ACC112 (cell line): ENCODE measurements around the gene ADCK1.
A peak's percentile ranks its signal among the peaks of the same experiment; 100 is the strongest.
"Not testable (repeated sequence)": the region's sequence is repeated elsewhere in the genome, so short reads cannot be mapped to it uniquely, and the experiment has no call there.

ENCODE experiments used
- H2AFZ ChIP-seq: fragments of 200-600 bp; sonication (generic); one replicate; pipeline ENCODE4 v1.6.0; 2017; ENCODE audit warnings: antibody characterized with exemption, low read length; ENCODE audit not compliant: unreplicated experiment
- H3K27ac ChIP-seq: fragments of 200-600 bp; sonication (generic); 2 replicates; pipeline ENCODE4 v1.5.1; 2014; ENCODE audit warnings: low read depth, mild to moderate bottlenecking, antibody characterized with exemption, low read length, moderate library complexity
- H3K27me3 ChIP-seq: fragments of 200-600 bp; sonication (generic); 2 replicates; pipeline ENCODE4 v1.6.1; 2014; ENCODE audit warnings: mild to moderate bottlenecking, antibody characterized with exemption, low read length, moderate library complexity, mixed read lengths; ENCODE audit not compliant: insufficient read depth
- H3K36me3 ChIP-seq: fragments of 200-600 bp; sonication (generic); 2 replicates; pipeline ENCODE4 v1.6.1; 2016; ENCODE audit warnings: mild to moderate bottlenecking, antibody characterized with exemption, low read length, moderate library complexity, mixed read lengths; ENCODE audit not compliant: insufficient read depth
- H3K4me1 ChIP-seq: fragments of 200-600 bp; sonication (generic); one replicate; pipeline ENCODE4 v1.6.1; 2016; ENCODE audit warnings: low read length, mixed read lengths; ENCODE audit not compliant: insufficient read depth, unreplicated experiment, control insufficient read depth
- H3K4me3 ChIP-seq: fragments of 200-600 bp; sonication (generic); 2 replicates; pipeline ENCODE4 v1.5.1; 2014; ENCODE audit warnings: mild to moderate bottlenecking, low read depth, low read length
- H3K79me2 ChIP-seq: fragments of 200-600 bp; sonication (generic); one replicate; pipeline ENCODE4 v1.6.0; 2016; ENCODE audit warnings: low read length; ENCODE audit not compliant: control insufficient read depth, unreplicated experiment, insufficient read depth

The ADCK1 gene

GRCh38 chr14:77882098-77882497, 82.2 kb downstream of the ADCK1 start:
- no peak overlapping the region for H3K4me3 ChIP-seq
- H3K27ac ChIP-seq = no peak overlapping the region
- H3K27me3 ChIP-seq = no peaks in the 10 kb centered on the region
- no peaks in the 10 kb centered on the region for H3K79me2 ChIP-seq
- H2AFZ ChIP-seq = no peak overlapping the region
- H3K36me3 ChIP-seq = no peaks in the 10 kb centered on the region
- H3K4me1 ChIP-seq = no peaks in the 10 kb centered on the region

DNA sequence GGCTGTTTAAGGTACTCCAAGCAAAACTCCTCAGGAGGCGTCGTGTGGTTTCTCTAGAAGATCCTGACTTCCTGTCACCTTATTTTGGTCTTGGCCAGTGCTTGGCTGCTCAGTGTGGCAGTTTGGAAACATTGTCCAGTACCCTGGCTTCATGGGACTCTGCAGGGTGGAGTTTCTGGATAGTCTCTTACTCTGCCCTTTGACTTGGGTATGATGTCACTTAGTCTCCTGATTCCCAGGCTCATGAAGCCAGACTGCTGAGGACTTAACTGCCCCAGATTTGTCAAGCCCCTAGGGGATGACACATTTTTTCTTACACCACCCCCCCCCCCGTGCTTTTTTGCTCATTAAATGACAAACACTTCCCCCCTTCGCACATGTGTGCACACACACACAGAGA, 82.7 kb downstream of the ADCK1 start:
- Histone ChIP-seq H3K79me2 (no peaks in the 10 kb centered on the region), H3K4me3 (no peak overlapping the region), H2AFZ (no peak overlapping the region), H3K27me3 (no peaks in the 10 kb centered on the region), H3K4me1 (no peaks in the 10 kb centered on the region), H3K27ac (no peak overlapping the region), H3K36me3 (no peaks in the 10 kb centered on the region)

DNA sequence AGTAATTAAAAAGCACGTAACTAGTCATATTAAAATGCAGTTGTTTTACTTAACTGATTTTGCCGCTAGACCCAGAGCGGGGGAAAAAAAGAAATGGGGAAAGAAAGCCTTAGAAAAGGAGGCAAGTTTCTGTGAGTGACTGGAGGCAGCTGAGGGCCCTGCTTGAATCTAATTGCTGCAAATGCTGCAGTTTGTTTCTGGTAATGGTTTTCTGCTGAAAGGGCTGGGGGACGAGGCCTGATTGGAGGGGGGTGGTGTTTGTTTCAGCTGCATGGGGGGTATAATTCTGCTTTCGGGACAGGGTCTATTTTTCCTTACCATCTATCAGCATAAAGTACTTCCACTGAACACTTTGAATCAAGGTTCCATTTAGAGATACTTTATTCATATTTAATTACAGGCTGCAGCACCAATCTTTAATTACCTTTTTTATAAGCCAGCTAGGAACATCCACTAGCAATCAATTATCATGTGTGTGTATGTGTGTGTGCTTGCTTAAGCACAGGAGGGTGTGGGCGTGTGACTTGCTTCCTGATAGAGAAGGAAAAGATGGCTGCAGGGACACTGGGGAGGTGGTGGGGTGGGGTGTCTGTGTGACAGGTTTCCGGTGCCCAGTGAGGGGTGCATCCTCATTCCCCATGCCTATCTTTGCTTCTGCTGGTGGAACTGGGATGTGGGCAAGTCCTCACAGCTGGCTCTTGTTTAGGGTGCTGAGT, 83.4 kb downstream of the ADCK1 start:
- Histone ChIP-seq H3K27me3 (no peaks in the 10 kb centered on the region), H3K36me3 (no peaks in the 10 kb centered on the region), H2AFZ (no peak overlapping the region), H3K79me2 (no peaks in the 10 kb centered on the region), H3K4me1 (no peaks in the 10 kb centered on the region), H3K4me3 (no peak overlapping the region), H3K27ac (no peak overlapping the region)

DNA sequence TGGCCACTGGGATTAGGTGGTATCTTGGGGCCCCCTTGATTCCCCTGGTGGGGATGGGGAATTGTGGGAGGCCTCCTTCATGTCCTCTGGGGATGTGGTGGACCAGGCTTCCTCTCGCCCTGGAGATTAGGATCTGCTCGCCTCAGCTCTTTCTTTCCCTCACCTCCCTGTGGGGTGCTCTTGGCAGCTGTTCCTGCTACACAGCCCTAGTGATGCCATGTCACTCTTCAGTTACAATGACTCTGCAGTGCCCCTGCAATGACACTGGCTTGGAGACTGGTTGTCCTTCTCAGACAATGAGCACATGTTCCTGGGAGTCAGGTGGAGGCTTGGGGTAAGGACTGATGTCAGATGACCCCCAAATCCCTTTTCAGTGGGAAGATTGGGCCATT, 83.9 kb downstream of the ADCK1 start:
- Histone ChIP-seq H3K4me1 (no peaks in the 10 kb centered on the region), H2AFZ (no peak overlapping the region), H3K4me3 (no peak overlapping the region), H3K27me3 (no peaks in the 10 kb centered on the region), H3K36me3 (no peaks in the 10 kb centered on the region), H3K27ac (no peak overlapping the region), H3K79me2 (no peaks in the 10 kb centered on the region)

DNA sequence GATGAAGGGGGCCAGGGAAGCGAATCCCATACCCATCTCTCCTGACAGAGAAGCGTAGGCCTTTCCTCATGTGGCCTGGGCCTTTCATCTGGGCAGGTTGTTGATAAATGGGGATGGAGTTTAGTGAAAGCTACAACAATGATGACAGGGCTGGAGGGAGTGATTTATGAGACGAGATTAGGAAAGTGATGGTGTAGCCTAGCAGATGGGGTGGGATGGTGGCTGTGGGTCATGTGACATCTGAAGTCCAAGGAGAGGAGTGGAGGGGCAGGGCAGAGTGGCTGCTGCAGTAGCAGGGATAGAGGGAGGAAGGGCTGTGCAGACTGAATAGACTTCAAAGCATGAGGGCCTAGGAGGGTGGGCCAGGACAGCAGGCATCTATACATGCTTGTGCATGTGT, 85.5 kb downstream of the ADCK1 start:
- no peaks in the 10 kb centered on the region for H3K79me2 ChIP-seq
- peaks cover 10% of the 10 kb centered on the region for H3K4me1 ChIP-seq
- H3K27ac ChIP-seq = no peak overlapping the region

DNA sequence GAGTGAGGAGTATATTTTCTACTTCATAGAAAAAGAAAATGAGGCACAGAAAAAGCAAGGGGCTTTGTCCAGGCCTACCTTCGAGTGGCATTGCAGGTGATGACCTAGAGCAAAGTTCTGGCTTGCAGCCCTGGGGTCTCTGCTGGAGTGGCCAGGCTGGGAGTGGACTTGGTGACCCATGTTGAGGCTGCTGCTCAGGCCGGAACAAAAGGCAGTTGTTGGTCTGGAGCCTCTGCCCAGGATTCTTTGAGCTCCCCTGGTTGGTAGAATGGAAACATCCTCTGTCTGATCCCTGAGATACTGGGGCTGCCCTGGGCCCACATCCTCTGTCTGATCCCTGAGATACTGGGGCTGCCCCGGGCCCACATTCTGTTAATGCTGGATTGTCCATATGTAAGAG, 86.1 kb downstream of the ADCK1 start:
- H3K4me1 ChIP-seq = peaks cover 11% of the 10 kb centered on the region

More for the DNA sequence above, 85.5 kb downstream of the ADCK1 start:
- H3K36me3 ChIP-seq = no peaks in the 10 kb centered on the region
- H2AFZ ChIP-seq = no peak overlapping the region
- no peaks in the 10 kb centered on the region for H3K27me3 ChIP-seq
- H3K4me3 ChIP-seq = no peak overlapping the region

GRCh38 chr14:77888903-77889302, 89.0 kb downstream of the ADCK1 start:
- H3K27ac ChIP-seq, H3K79me2 ChIP-seq, H3K36me3 ChIP-seq, H3K4me3 ChIP-seq, H2AFZ ChIP-seq, H3K27me3 ChIP-seq: not testable (repeated sequence)
- peaks cover 11% of the 10 kb centered on the region for H3K4me1 ChIP-seq

More for the DNA sequence above, 86.1 kb downstream of the ADCK1 start:
- no peak overlapping the region for H3K4me3 ChIP-seq
- no peak overlapping the region for H3K27ac ChIP-seq
- H3K27me3 ChIP-seq = no peaks in the 10 kb centered on the region
- no peaks in the 10 kb centered on the region for H3K79me2 ChIP-seq
- H3K36me3 ChIP-seq = no peaks in the 10 kb centered on the region
- H2AFZ ChIP-seq = no peak overlapping the region

DNA sequence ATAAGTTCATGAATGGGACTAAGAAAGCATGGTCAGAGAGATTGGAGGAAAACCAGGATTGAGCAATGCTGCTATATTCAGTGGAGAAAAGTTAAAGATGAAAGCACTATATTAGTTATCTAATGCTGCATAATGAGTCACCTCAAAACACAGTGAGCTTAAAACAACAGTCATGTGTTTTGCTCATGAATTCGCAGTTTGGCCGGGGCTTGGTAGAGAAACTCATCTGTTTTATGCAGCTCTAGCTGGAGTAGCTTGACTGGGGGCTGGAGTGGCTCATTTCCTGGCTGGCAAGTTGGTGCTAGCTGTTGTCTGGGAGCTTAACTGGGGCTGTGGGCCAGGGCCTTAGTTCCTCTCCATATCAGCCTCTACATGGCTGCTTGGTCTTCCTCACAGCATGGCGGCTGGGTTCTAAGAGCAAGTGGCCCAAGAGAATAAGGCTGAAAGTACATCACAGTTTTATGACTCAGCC, 90.1 kb downstream of the ADCK1 start:
- Histone ChIP-seq H3K27ac (peak overlapping the region; percentile 59), H3K4me3 (no peak overlapping the region), H3K27me3 (no peaks in the 10 kb centered on the region), H3K36me3 (no peaks in the 10 kb centered on the region), H2AFZ (no peak overlapping the region), H3K79me2 (no peaks in the 10 kb centered on the region), H3K4me1 (peaks cover 11% of the 10 kb centered on the region)

DNA sequence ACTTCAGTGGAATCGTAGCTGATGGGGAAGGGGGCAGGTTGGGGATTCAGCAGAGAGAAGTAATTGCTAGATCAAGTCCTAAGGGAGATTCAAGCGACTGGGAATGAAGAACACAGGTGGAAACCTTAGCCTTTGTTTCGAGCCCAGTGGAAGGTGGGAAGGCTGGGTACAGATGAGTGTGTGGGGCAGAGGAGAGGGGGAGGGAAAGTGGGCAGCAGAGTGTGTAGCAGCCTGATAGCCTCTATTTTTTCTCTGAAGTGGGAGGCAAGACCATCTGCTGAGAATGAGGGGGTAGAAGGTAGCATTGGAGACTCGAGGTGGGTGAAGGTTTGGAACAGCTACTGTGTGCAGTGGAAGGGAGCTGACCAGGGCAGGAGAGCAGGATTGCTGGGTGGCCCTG, 91.0 kb downstream of the ADCK1 start:
- Histone ChIP-seq H3K4me3 (no peak overlapping the region), H3K4me1 (peaks cover 11% of the 10 kb centered on the region), H2AFZ (no peak overlapping the region), H3K79me2 (no peaks in the 10 kb centered on the region), H3K27ac (no peak overlapping the region), H3K36me3 (no peaks in the 10 kb centered on the region), H3K27me3 (no peaks in the 10 kb centered on the region)

GRCh38 chr14:77892381-77892871, 92.5 kb downstream of the ADCK1 start:
- no peaks in the 10 kb centered on the region for H3K36me3 ChIP-seq
- H2AFZ ChIP-seq = no peak overlapping the region
- H3K79me2 ChIP-seq = no peaks in the 10 kb centered on the region
- no peak overlapping the region for H3K4me3 ChIP-seq
- peaks cover 11% of the 10 kb centered on the region for H3K4me1 ChIP-seq
- no peak overlapping the region for H3K27ac ChIP-seq
- no peaks in the 10 kb centered on the region for H3K27me3 ChIP-seq

DNA sequence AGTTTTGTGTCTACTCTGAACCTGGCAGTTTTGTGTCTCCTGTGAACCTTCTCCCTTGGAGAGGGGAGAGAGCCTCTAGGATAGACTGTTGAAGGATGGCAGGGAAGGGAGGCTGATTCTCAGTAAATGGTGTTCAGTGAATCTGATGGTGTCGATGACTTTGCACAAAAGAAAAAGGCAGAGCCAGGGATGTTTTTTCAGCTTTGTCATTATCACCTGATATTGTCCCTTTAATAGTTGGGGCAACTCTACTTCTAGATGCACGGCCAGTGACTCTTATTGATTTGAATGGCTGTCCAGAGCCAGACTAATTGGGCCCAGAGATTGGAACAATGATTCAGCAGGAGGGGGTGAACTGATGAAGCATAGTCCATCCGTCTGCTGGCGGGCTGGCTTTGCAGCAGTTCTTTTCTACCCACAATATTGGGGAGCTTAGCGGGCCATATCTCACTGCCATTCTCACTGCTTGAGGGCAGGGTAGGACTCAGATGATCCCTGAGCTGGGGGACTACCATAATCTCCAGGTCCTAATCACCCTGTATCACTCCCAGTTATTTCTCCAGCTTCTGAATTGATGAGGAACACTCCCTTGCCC, 93.1 kb downstream of the ADCK1 start:
- Histone ChIP-seq H3K27ac (no peak overlapping the region), H3K4me3 (no peak overlapping the region), H2AFZ (no peak overlapping the region), H3K4me1 (peaks cover 11% of the 10 kb centered on the region), H3K79me2 (no peaks in the 10 kb centered on the region), H3K36me3 (no peaks in the 10 kb centered on the region), H3K27me3 (no peaks in the 10 kb centered on the region)
